HepG2 (cell line): Measurements from ENCODE around the gene ATG4B. TPM values are rescaled to one million over a fixed set of nuclear protein-coding genes. Genes with fewer than 3 reads are reported as not detected.
A peak's percentile ranks its signal among the peaks of the same experiment; 100 is the strongest.

ENCODE experiments used
- ASH2L ChIP-seq: fragments of 300-600, 200-600 bp; sonication (generic); IDR thresholded peaks from 2 replicates; pipeline ENCODE4 v1.7.0; 2017; ENCODE audit warnings: low read depth, mild to moderate bottlenecking, moderate library complexity, mixed read lengths, low read length; ENCODE audit not compliant: insufficient read length
- CCDC6 ChIP-seq: sonication (generic); formaldehyde crosslinking; IDR thresholded peaks from 2 replicates; pipeline ENCODE4 v1.8.1; 2022; ENCODE audit warnings: mild to moderate bottlenecking, missing genetic modification reagents, moderate library complexity
- DBP ChIP-seq: sonication (generic); formaldehyde crosslinking; IDR thresholded peaks from 2 replicates; pipeline ENCODE4 v1.4.0; 2020; ENCODE audit warnings: missing genetic modification reagents; ENCODE audit errors: not compliant biosample characterization
- FOXA3 ChIP-seq: IDR thresholded peaks from 2 replicates; pipeline ENCODE4 v1.6.1; 2016; ENCODE audit warnings: missing genetic modification reagents, missing compliant biosample characterization
- GATA4 ChIP-seq: sonication (generic); IDR thresholded peaks from 2 replicates; pipeline ENCODE4 v1.6.1; 2016; ENCODE audit warnings: antibody characterized with exemption, low read depth, borderline replicate concordance
- HNRNPK ChIP-seq: fragments of 200-400 bp; formaldehyde crosslinking; IDR thresholded peaks from 2 replicates; pipeline ENCODE4 v1.6.1; 2018; ENCODE audit warnings: low read length, low read depth, moderate library complexity, mild to moderate bottlenecking; ENCODE audit not compliant: poor library complexity, severe bottlenecking
- HNRNPL ChIP-seq: fragments of 200-400 bp; formaldehyde crosslinking; IDR thresholded peaks from 2 replicates; pipeline ENCODE4 v1.6.1; 2017; ENCODE audit warnings: mild to moderate bottlenecking, low read depth, low read length
- HOXA3 ChIP-seq: sonication (generic); formaldehyde crosslinking; IDR thresholded peaks from 2 replicates; pipeline ENCODE4 v1.5.0; 2020; ENCODE audit warnings: missing genetic modification reagents
- IKZF1 ChIP-seq: fragments of 450-650 bp; IDR thresholded peaks from 2 replicates; pipeline ENCODE4 v1.7.1; 2016
- JARID2 ChIP-seq: sonication (generic); formaldehyde crosslinking; IDR thresholded peaks from 2 replicates; pipeline ENCODE4 v1.8.1; 2023; ENCODE audit warnings: missing genetic modification reagents, inconsistent platforms; ENCODE audit not compliant: insufficient replicate concordance
- KMT2A ChIP-seq: sonication (generic); formaldehyde crosslinking; IDR thresholded peaks from 2 replicates; pipeline ENCODE4 v1.4.0; 2020; ENCODE audit warnings: missing genetic modification reagents
- NKX3-1 ChIP-seq: sonication (generic); formaldehyde crosslinking; IDR thresholded peaks from 2 replicates; pipeline ENCODE4 v1.5.0; 2020; ENCODE audit warnings: missing genetic modification reagents
- NR2F2 ChIP-seq: IDR thresholded peaks from 2 replicates; pipeline ENCODE4 v1.6.1; 2012; ENCODE audit warnings: low read depth, inconsistent platforms, borderline replicate concordance
- RAD51 ChIP-seq: fragments of 450-650 bp; IDR thresholded peaks from 2 replicates; pipeline ENCODE4 v1.6.1; 2016; ENCODE audit warnings: borderline replicate concordance
- SNAPC5 ChIP-seq: sonication (generic); formaldehyde crosslinking; IDR thresholded peaks from 2 replicates; pipeline ENCODE4 v1.8.1; 2023; ENCODE audit warnings: mild to moderate bottlenecking, missing genetic modification reagents, borderline replicate concordance
- SRSF1 ChIP-seq: fragments of 200-400 bp; formaldehyde crosslinking; optimal IDR thresholded peaks from 2 replicates; pipeline ENCODE3; 2017; ENCODE audit warnings: mild to moderate bottlenecking, low read depth, low read length, moderate library complexity
- ZBTB3 ChIP-seq: sonication (generic); formaldehyde crosslinking; IDR thresholded peaks from 2 replicates; pipeline ENCODE4 v1.4.0; 2020; ENCODE audit warnings: low read depth, mild to moderate bottlenecking, moderate library complexity, missing genetic modification reagents, borderline replicate concordance
- ZBTB7B ChIP-seq: sonication (generic); formaldehyde crosslinking; IDR thresholded peaks from 2 replicates; pipeline ENCODE4 v1.4.0; 2020; ENCODE audit warnings: missing genetic modification reagents
- ZFP90 ChIP-seq: sonication (generic); formaldehyde crosslinking; IDR thresholded peaks from 2 replicates; pipeline ENCODE4 v1.8.0; 2022; ENCODE audit warnings: missing genetic modification reagents, mild to moderate bottlenecking, inconsistent platforms, borderline replicate concordance
- ZFX ChIP-seq: sonication (generic); formaldehyde crosslinking; IDR thresholded peaks from 2 replicates; pipeline ENCODE4 v1.4.0; 2020; ENCODE audit warnings: mild to moderate bottlenecking, low read depth, missing genetic modification reagents, moderate library complexity
- ZNF256 ChIP-seq: sonication (generic); formaldehyde crosslinking; conservative IDR thresholded peaks from 2 replicates; pipeline ENCODE4 v1.4.0; 2020; ENCODE audit warnings: missing genetic modification reagents
- ZNF280D ChIP-seq: sonication (generic); formaldehyde crosslinking; IDR thresholded peaks from 2 replicates; pipeline ENCODE4 v1.5.1; 2020; ENCODE audit warnings: mild to moderate bottlenecking, missing genetic modification reagents
- ZNF44 ChIP-seq: sonication (generic); formaldehyde crosslinking; IDR thresholded peaks from 2 replicates; pipeline ENCODE4 v1.5.1; 2020; ENCODE audit warnings: mild to moderate bottlenecking, missing genetic modification reagents
- ZNF746 ChIP-seq: sonication (generic); formaldehyde crosslinking; IDR thresholded peaks from 2 replicates; pipeline ENCODE4 v1.8.0; 2022; ENCODE audit warnings: mild to moderate bottlenecking, missing genetic modification reagents
- ZNF782 ChIP-seq: sonication (generic); formaldehyde crosslinking; IDR thresholded peaks from 2 replicates; pipeline ENCODE4 v1.4.0; 2020; ENCODE audit warnings: missing genetic modification reagents, mild to moderate bottlenecking, borderline replicate concordance
- ZNF878 ChIP-seq: sonication (generic); formaldehyde crosslinking; IDR thresholded peaks from 2 replicates; pipeline ENCODE4 v1.8.1; 2023; ENCODE audit warnings: mild to moderate bottlenecking, missing genetic modification reagents, moderate library complexity
- ZSCAN9 ChIP-seq: IDR thresholded peaks from 2 replicates; pipeline ENCODE4 v1.6.1; 2016; ENCODE audit warnings: borderline replicate concordance
- polyA plus RNA-seq, 8 experiments: library from polyadenylated mRNA; depleted of rRNA in 3 of 8; stranded (reverse) in 7 of 8; unstranded in 1 of 8; fragments of >200 nt; fragmentation: Illumina TruSeq in 4 of 8; extraction: Trizol in 4 of 8; gene quantifications; 2 replicates each; pipeline versions ENCODE4 v1.2.1 to v1.2.3, GENCODE V29; 2011 to 2016; ENCODE audit warnings: low read depth in 4 of 8, missing spikeins in 1 of 8, mixed read lengths in 1 of 8; ENCODE audit not compliant: insufficient read depth in 1 of 8
- total RNA-seq, 5 experiments: library from RNA; depleted of rRNA; stranded (reverse); fragments of >200 nt; fragmentation: Illumina TruSeq; extraction: Trizol; gene quantifications; 2 replicates each; pipeline ENCODE4 v1.2.3, GENCODE V29; 2016; ENCODE audit warnings: low read depth in 1 of 5

The ATG4B gene
- total and polyA plus RNA-seq, 2 of the 13 experiments (the other 11 are each of a cell fraction or from before 2014, with no cell fraction given) = 95.5 to 239 TPM

- TF ChIP-seq FOXA3 (CRISPR knock-in tag) = peak; percentile 73
- TF ChIP-seq ZNF44 (CRISPR knock-in tag) = no peak
- TF ChIP-seq RAD51 = no peak
- peak; percentile 33; the same call in 1 of the 2 replicates for TF ChIP-seq ZNF256 (CRISPR knock-in tag)
- peak; percentile 63 for TF ChIP-seq DBP (CRISPR knock-in tag)
- 0 out of 2 replicates have a peak, but pooled peaks have one; percentile 17 for TF ChIP-seq HNRNPL
- 0 out of 2 replicates have a peak, but pooled peaks have one; percentile 28 for TF ChIP-seq GATA4
- TF ChIP-seq ZNF878 (CRISPR knock-in tag) = peak; percentile 97
- TF ChIP-seq JARID2 (CRISPR knock-in tag) = peak; percentile 75
- peak; percentile 84 for TF ChIP-seq HNRNPK
- peak; percentile 95 for TF ChIP-seq CCDC6 (CRISPR knock-in tag)
- TF ChIP-seq ZNF280D = peak; percentile 35; the same call in 1 of the 2 replicates
- TF ChIP-seq ZSCAN9 (CRISPR knock-in tag) = peak; percentile 31
- peak; percentile 11; the same call in 1 of the 2 replicates for TF ChIP-seq SNAPC5 (CRISPR knock-in tag)
- TF ChIP-seq ZBTB3 = peak; percentile 91; the same call in 1 of the 2 replicates
- 0 out of 2 replicates have a peak, but pooled peaks have one; percentile 14 for TF ChIP-seq NR2F2
- no peak for TF ChIP-seq SRSF1
- TF ChIP-seq HOXA3 (CRISPR knock-in tag) = peak; percentile 97
- TF ChIP-seq ZNF782 (CRISPR knock-in tag) = 0 out of 2 replicates have a peak, but pooled peaks have one; percentile 17
- TF ChIP-seq ASH2L = peak; percentile 85
- peak; percentile 97 for TF ChIP-seq ZFX
- TF ChIP-seq ZBTB7B (CRISPR knock-in tag) = peak; percentile 40; the same call in 1 of the 2 replicates
- peak; percentile 78; the same call in 1 of the 2 replicates for TF ChIP-seq KMT2A
- peak; percentile 83 for TF ChIP-seq ZNF746 (CRISPR knock-in tag)
- TF ChIP-seq NKX3-1 = 0 out of 2 replicates have a peak, but pooled peaks have one; percentile 27
- no peak for TF ChIP-seq IKZF1
- no peak; the same call in 1 of the 2 replicates for TF ChIP-seq ZFP90 (CRISPR knock-in tag)
Measured at GRCh38 chr2:241686650-241687425, 49.3 kb downstream of the ATG4B start, which contains the start of gene DTYMK (continued).
